NCI-H2227 treated with DMSO at 0.1 percent for 48 hours (cell line): Measurements from ENCODE around the gene MARCHF9.

Source experiments
- DNase-seq: peaks from one replicate; lab custom pipeline; 2025; lab: John Stamatoyannopoulos, UW

The MARCHF9 gene

DNA sequence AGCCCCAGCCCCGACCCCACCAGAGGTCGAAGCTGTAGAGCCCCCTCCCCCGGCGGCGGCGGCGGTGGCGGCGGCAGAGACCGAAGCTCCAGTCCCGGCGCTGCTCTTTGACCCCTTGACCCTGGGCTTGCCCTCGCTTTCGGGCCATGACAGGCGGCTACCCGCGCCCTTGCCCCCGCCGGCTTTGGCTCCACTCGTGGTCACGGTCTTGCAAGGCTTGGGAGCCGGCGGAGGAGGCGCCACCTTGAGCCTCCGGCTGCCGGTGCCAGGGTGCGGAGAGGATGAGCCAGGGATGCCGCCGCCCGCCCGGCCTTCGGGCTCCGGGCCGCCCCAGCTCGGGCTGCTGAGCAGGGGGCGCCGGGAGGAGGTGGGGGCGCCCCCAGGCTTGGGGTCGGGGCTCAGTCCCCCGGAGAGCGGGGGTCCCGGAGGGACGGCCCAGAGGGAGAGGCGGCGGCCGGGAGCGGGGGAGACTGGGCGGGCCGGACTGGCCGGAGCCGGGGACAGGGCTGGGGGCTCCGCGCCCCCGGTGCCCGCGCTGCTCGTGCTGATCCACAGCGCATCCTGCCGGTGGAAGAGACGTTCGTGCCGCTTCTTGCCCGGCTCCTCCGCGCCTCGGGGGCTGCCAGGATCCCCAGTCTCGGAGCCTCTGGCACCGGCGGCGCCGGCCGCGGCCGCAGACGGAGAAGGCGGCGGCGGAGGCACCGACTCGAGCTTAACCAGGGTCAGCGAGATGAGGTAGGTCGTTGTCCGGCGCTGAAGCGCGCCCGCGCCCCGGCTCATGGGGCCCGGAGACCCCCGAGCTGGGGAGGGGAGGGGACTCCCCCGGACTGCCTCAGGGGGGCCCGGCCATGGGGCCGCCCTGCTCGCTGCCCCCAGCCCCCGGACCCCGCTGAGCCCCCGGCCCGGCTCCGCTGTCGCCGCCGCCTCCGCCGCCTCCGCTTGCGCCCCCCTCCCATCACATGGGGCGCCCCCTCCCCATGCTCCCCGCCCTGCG lies 17.1 kb upstream of the MARCHF9 start:
- DNase-seq: no peak

GRCh38 chr12:57738661-57739237 lies 16.2 kb upstream of the MARCHF9 start, which contains the start of gene AGAP2:
Gene AGAP2 (minus strand): TSS chr12:57738742. CDS start chr12:57738246, 496 bp downstream.
- DNase-seq: peak; percentile 27

- DNase-seq: no peak
These were observed 15.5 kb upstream of the MARCHF9 start for GRCh38 chr12:57739387-57739786.

DNA sequence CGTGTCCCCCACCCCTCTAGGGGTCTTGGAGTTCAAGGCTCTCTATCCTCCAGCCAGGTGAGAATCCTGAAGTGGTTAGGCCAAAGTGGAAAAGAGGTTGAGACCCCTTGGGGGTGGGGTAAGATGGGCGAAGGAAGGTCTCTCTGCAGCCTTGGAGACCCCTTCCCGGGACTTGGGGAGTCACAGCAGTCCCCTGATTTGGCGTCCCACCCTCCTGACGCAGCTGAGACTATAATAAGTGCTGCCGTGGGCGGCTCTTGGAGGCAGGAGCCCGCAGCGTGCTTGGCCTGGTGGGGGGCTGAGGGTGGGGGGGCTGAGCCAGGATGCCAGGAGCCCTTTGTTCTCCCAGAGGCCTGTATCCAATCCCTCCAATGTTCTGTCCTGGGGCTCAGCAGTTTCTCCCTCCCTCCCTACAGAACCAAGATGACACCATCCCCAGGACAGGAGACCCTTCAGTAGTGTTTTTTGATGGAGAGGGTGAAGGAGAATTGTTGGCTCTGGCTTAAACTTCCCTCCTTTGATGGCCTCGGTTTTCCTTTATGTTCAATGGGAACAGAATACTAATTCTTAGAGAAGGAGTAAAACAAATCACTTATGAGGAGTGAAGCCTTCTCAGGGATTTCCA lies 14.9 kb upstream of the MARCHF9 start:
- DNase-seq: no peak

- no peak for DNase-seq
These were observed 14.1 kb upstream of the MARCHF9 start for GRCh38 chr12:57740656-57741412.

DNA sequence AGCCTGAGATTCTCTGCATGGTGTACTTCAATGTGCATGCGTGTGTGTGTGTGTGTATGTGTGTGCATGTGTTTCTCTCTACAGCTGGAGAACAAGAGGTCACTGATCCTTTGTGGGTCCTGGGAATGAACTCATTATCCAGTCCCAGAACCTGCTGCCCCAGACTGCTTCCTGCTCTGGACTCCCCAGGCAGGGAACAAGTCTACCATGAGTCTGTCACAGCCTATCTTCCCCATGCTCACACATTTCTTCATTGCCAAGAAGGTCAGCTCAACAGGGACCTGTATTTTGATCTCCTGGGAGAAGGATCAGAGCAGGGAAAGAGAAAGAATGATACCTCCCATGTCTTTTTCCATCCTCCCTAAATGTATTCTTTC lies 13.5 kb upstream of the MARCHF9 start:
- no peak for DNase-seq

DNA sequence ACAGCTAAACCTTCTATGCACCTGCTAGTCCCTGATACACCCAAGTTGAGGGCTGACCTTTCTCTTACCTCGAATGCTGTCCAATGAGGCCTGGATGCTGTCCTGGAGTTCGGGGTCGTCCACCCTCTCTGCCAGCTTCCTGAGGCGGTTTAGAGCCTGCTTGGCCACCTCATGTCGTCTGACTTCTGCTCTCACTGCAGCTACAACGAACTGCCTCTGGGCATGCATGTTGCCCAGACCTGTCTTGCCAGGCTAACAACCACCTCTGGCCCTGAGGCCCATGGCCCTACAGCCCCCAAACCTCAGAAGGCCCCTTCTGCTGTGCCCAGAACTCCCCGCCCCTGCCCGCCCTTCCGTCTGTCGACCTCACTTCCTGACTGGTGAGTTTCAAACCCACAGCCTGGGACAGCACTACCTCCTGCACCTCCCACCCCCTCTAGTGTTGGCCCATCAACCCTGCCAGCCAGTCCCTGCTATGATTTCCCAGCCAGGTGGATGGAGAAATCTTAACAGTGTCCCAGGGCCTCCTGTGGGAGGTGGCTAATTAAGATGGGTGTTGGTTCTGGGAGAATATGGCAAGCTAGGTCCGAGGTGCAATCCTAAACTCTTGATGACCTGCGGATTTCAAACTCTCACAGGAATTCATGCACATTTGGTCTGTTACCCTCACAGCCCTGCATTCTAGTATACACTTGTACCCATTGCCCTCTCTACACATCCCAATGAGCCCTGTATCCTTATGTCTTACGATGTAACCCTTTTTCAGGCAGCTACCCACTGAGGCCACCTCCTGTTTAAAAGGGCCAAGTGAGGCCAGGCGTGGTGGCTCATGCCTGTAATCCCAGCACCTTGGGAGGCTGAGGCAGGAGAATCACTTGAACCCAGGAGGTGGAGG lies 12.8 kb upstream of the MARCHF9 start:
- no peak for DNase-seq

- DNase-seq: no peak
These were observed 11.1 kb upstream of the MARCHF9 start for GRCh38 chr12:57743769-57744168.

- DNase-seq: peak; percentile 92
These were observed 10.6 kb upstream of the MARCHF9 start for GRCh38 chr12:57744194-57744776.

- DNase-seq: peak; percentile 94
These were observed 10.0 kb upstream of the MARCHF9 start, which contains the start of gene TSPAN31 for GRCh38 chr12:57744777-57745484. Gene TSPAN31 (plus strand): TSS chr12:57745039. CDS start chr12:57745155, 116 bp downstream.

- no peak for DNase-seq
These were observed 9.4 kb upstream of the MARCHF9 start for GRCh38 chr12:57745485-57745881.

GRCh38 chr12:57746025-57746424 lies 8.9 kb upstream of the MARCHF9 start:
- no peak for DNase-seq

- no peak for DNase-seq
These were observed 5.8 kb upstream of the MARCHF9 start for GRCh38 chr12:57749061-57749460.

GRCh38 chr12:57750561-57751431 lies 4.1 kb upstream of the MARCHF9 start:
- no peak for DNase-seq

- no peak for DNase-seq
These were observed 3.5 kb upstream of the MARCHF9 start for GRCh38 chr12:57751432-57751787.

DNA sequence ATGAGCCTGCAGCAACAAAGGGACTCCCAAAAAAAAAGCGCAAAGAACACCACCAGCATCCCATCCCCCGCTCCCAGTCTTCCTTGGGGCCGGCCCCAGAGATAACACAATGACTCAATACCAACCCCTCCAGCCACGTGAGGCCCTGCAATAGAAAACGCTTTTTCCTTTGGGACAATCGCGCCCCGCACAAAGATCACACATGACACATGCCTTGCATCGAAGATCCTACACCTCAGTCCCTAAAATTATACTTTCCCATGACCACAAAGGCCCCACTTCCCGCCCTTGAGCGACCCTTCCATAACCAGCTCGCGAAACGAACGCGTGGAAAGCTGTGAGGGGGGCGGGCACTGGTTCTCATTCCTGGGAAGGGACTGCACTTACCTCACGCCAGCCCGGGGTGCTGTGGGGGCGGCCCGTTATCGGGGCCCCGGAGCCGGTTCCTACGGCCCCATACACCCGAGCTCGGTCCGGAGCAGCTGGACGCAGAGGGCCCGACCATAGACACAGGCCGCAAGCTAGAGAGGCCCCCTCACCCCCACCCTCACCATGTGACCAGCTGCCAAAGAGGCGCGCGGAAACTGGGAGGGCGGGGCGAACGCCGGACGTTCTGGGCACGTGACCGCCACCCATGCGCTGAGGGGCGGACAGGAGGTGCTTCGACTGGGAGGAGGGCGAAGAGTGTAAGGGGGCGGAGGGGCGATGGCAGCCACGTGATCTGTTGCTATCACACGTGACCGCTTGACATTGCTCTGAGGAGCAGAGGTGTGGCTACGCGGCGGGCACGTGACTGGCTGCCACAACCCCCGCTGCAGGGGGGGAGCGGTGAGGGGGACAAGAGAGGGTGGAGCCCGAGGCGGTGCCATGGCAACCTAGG lies 2.9 kb upstream of the MARCHF9 start, which contains the start of gene CDK4:
TSS of gene CDK4 (minus strand) at position 523 of the 880 bp plus-strand sequence. CDS start 593 bp downstream, outside the sequence.
- DNase-seq: peak; percentile 93

GRCh38 chr12:57752668-57753000 lies 2.3 kb upstream of the MARCHF9 start:
- DNase-seq: no peak
